Neural cell (in vitro differentiated cells): ENCODE results near the gene EOMES. TPM values are rescaled to one million over a fixed set of nuclear protein-coding genes. Genes with fewer than 3 reads are reported as not detected.

Source experiments
- H2AFZ ChIP-seq: fragments of 200-600, 300-800 bp; sonication (generic), shearing (Covaris generic); 2 replicates; pipeline ENCODE4 v1.6.0; 2014; ENCODE audit warnings: low read depth, mild to moderate bottlenecking, antibody characterized with exemption, low read length, moderate library complexity
- H3F3A ChIP-seq: fragments of 200-600 bp; shearing (Covaris generic); 2 replicates; pipeline ENCODE4 v1.6.1; 2016; ENCODE audit warnings: mild to moderate bottlenecking, moderate library complexity, mixed read lengths, antibody characterized with exemption, low read length; ENCODE audit not compliant: insufficient read depth, poor library complexity, severe bottlenecking
- H3K27ac ChIP-seq: fragments of 200-600, 300-800 bp; sonication (generic), shearing (Covaris generic); 2 replicates; pipeline ENCODE4 v1.5.1; 2014; ENCODE audit warnings: mild to moderate bottlenecking, low read length, moderate library complexity
- H3K27me3 ChIP-seq: fragments of 300-800, 200-600 bp; sonication (generic), shearing (Covaris generic); 2 replicates; pipeline ENCODE4 v1.6.0; 2014; ENCODE audit warnings: mild to moderate bottlenecking, low read depth, low read length, moderate library complexity; ENCODE audit not compliant: insufficient read depth
- H3K36me3 ChIP-seq: fragments of 300-800, 200-600 bp; sonication (generic), shearing (Covaris generic); 2 replicates; pipeline ENCODE4 v1.5.1; 2014; ENCODE audit warnings: mild to moderate bottlenecking, antibody characterized with exemption, low read length, moderate library complexity; ENCODE audit not compliant: insufficient read depth
- H3K4me2 ChIP-seq: fragments of 300-800, 200-600 bp; sonication (generic), shearing (Covaris generic); 2 replicates; pipeline ENCODE4 v1.6.0; 2014; ENCODE audit warnings: mild to moderate bottlenecking, low read length
- H3K4me3 ChIP-seq: fragments of 300-800, 200-600 bp; sonication (generic), shearing (Covaris generic); 2 replicates; pipeline ENCODE4 v1.5.1; 2014; ENCODE audit warnings: mild to moderate bottlenecking, low read length, moderate library complexity
- H3K79me2 ChIP-seq: fragments of 200-600 bp; shearing (Covaris generic); replicated peaks from 2 replicates; pipeline ENCODE4 v1.6.0; 2014; ENCODE audit warnings: mild to moderate bottlenecking, low read length, moderate library complexity; ENCODE audit not compliant: insufficient read depth
- H3K9ac ChIP-seq: fragments of 300-800, 200-600 bp; sonication (generic), shearing (Covaris generic); 2 replicates; pipeline ENCODE4 v1.6.1; 2016; ENCODE audit warnings: mild to moderate bottlenecking, low read length, mixed read lengths
- H3K9me2 ChIP-seq: fragments of 200-600 bp; shearing (Covaris generic); 2 replicates; pipeline ENCODE4 v1.6.1; 2016; ENCODE audit warnings: mild to moderate bottlenecking, low read length, mixed read lengths; ENCODE audit not compliant: insufficient read depth
- H3K9me3 ChIP-seq: fragments of 200-600, 300-800 bp; sonication (generic), shearing (Covaris generic); 2 replicates; pipeline ENCODE4 v1.6.1; 2016; ENCODE audit warnings: mild to moderate bottlenecking, mixed run types, low read length, moderate library complexity, mixed read lengths
- H4K20me1 ChIP-seq: fragments of 200-600 bp; shearing (Covaris generic); 2 replicates; pipeline ENCODE4 v1.6.1; 2016; ENCODE audit warnings: mild to moderate bottlenecking, mixed run types; ENCODE audit not compliant: insufficient read depth
- EP300 ChIP-seq: fragments of 450-650 bp; conservative IDR thresholded peaks from 2 replicates; pipeline ENCODE4 v1.6.1; 2014; ENCODE audit warnings: antibody characterized with exemption, mild to moderate bottlenecking, moderate library complexity; ENCODE audit not compliant: poor library complexity, severe bottlenecking
- EZH2 ChIP-seq: fragments of 200-600, 300-800 bp; shearing (Covaris generic), sonication (generic); IDR thresholded peaks from 2 replicates; pipeline ENCODE4 v1.6.1; 2014; ENCODE audit warnings: antibody characterized with exemption, low read length, borderline replicate concordance, mild to moderate bottlenecking; ENCODE audit not compliant: insufficient read depth, poor library complexity, severe bottlenecking
- MXI1 ChIP-seq: fragments of 450-650 bp; conservative IDR thresholded peaks from 2 replicates; pipeline ENCODE4 v1.6.1; 2014; ENCODE audit warnings: antibody characterized with exemption, mild to moderate bottlenecking; ENCODE audit not compliant: poor library complexity, severe bottlenecking
- POLR2AphosphoS5 ChIP-seq: IDR thresholded peaks from 2 replicates; pipeline ENCODE4 v1.6.1; 2012
- RAD21 ChIP-seq: fragments of 450-650 bp; conservative IDR thresholded peaks from 2 replicates; pipeline ENCODE4 v1.6.1; 2014; ENCODE audit warnings: antibody characterized with exemption, mild to moderate bottlenecking, moderate library complexity
- SMC3 ChIP-seq: fragments of 450-650 bp; conservative IDR thresholded peaks from 2 replicates; pipeline ENCODE4 v1.6.1; 2014; ENCODE audit warnings: antibody characterized with exemption, mild to moderate bottlenecking, moderate library complexity; ENCODE audit not compliant: poor library complexity
- TAF1 ChIP-seq: IDR thresholded peaks from 2 replicates; pipeline ENCODE4 v1.6.1; 2012; ENCODE audit warnings: low read depth
- polyA plus RNA-seq: library from polyadenylated mRNA; depleted of rRNA; stranded (reverse); fragments of >200 nt; gene quantifications from 2 replicates; pipeline ENCODE4 v1.2.3, GENCODE V29; 2014
- TF ChIP-seq, protein P1 (sequence below): IDR thresholded peaks from 2 replicates; pipeline ENCODE4 v1.6.1; 2012; ENCODE audit warnings: borderline replicate concordance
- TF ChIP-seq, protein P2 (sequence below): fragments of 450-650 bp; IDR thresholded peaks from 2 replicates; pipeline ENCODE4 v1.5.1; 2014; ENCODE audit warnings: antibody characterized with exemption, mild to moderate bottlenecking, moderate library complexity; ENCODE audit not compliant: poor library complexity, severe bottlenecking

EOMES gene
- polyA plus RNA-seq, 1 donor from 2014 or later, result 0.24 TPM

DNA sequence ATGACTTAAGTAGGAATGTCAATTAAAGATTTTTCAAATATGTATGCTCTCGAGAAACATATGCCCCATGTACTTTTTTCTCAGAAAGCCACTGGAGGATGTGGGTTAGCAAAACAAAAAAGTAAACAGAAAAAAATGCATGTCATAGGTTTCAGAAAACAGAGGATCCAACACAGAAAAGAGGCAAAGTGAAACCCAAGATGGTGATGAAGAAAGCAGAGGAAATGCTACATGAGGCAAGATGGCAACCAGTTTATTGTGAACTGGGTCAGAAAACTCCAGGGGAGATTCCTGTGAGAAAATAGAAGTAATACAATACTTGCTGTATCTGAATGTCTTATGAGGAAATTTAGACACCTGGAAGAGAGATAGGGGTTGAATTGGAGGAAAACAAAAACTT lies 30.8 kb upstream of the EOMES start:
- peaks cover 3% of the 10 kb centered on the region for H3K9me3 ChIP-seq
- no peaks in the 10 kb centered on the region for H3K79me2 ChIP-seq
- no peak overlapping the region for H3K4me2 ChIP-seq
- no peak overlapping the region for H2AFZ ChIP-seq
- no peak overlapping the region for H3K9ac ChIP-seq
- no peaks in the 10 kb centered on the region for H3K36me3 ChIP-seq
- no peaks in the 10 kb centered on the region for H3K27me3 ChIP-seq
- no peaks in the 10 kb centered on the region for H4K20me1 ChIP-seq
- no peaks in the 10 kb centered on the region for H3K9me2 ChIP-seq
- H3K4me3 ChIP-seq, result no peak overlapping the region
- no peak overlapping the region for H3K27ac ChIP-seq
- H3F3A ChIP-seq, result no peaks in the 10 kb centered on the region
- no peak for TF ChIP-seq POLR2AphosphoS5
- no peak for TF ChIP-seq EZH2
- TF ChIP-seq MXI1, result no peak
- no peak for TF ChIP-seq EP300
- no peak for TF ChIP-seq TAF1
- no peak for TF ChIP-seq SMC3
- TF ChIP-seq, protein P1, sequence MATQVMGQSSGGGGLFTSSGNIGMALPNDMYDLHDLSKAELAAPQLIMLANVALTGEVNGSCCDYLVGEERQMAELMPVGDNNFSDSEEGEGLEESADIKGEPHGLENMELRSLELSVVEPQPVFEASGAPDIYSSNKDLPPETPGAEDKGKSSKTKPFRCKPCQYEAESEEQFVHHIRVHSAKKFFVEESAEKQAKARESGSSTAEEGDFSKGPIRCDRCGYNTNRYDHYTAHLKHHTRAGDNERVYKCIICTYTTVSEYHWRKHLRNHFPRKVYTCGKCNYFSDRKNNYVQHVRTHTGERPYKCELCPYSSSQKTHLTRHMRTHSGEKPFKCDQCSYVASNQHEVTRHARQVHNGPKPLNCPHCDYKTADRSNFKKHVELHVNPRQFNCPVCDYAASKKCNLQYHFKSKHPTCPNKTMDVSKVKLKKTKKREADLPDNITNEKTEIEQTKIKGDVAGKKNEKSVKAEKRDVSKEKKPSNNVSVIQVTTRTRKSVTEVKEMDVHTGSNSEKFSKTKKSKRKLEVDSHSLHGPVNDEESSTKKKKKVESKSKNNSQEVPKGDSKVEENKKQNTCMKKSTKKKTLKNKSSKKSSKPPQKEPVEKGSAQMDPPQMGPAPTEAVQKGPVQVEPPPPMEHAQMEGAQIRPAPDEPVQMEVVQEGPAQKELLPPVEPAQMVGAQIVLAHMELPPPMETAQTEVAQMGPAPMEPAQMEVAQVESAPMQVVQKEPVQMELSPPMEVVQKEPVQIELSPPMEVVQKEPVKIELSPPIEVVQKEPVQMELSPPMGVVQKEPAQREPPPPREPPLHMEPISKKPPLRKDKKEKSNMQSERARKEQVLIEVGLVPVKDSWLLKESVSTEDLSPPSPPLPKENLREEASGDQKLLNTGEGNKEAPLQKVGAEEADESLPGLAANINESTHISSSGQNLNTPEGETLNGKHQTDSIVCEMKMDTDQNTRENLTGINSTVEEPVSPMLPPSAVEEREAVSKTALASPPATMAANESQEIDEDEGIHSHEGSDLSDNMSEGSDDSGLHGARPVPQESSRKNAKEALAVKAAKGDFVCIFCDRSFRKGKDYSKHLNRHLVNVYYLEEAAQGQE, result no peak
- no peak for TF ChIP-seq RAD21
- TF ChIP-seq, protein P2, sequence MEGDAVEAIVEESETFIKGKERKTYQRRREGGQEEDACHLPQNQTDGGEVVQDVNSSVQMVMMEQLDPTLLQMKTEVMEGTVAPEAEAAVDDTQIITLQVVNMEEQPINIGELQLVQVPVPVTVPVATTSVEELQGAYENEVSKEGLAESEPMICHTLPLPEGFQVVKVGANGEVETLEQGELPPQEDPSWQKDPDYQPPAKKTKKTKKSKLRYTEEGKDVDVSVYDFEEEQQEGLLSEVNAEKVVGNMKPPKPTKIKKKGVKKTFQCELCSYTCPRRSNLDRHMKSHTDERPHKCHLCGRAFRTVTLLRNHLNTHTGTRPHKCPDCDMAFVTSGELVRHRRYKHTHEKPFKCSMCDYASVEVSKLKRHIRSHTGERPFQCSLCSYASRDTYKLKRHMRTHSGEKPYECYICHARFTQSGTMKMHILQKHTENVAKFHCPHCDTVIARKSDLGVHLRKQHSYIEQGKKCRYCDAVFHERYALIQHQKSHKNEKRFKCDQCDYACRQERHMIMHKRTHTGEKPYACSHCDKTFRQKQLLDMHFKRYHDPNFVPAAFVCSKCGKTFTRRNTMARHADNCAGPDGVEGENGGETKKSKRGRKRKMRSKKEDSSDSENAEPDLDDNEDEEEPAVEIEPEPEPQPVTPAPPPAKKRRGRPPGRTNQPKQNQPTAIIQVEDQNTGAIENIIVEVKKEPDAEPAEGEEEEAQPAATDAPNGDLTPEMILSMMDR, result no peak

DNA sequence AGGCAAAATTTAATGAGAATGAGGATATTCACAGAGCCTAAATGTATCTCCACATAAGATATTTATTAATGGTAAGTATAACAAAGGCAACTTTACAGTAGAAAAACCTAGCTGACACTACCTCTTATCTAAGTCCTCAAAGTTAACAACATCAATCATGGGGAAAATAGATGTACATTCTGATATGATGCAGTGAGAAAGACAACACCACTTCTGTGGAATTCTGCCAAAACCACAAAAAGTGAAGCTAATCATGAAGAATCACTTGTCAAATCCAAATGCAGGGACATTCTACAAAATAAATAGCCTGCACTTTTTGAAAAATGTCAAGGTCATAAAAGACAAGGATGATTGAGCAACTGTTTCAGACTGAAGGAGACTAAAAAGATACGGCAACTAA lies 27.5 kb upstream of the EOMES start:
- Histone ChIP-seq H4K20me1 (no peaks in the 10 kb centered on the region), H3K9me3 (peaks cover 3% of the 10 kb centered on the region), H2AFZ (no peak overlapping the region), H3K36me3 (no peaks in the 10 kb centered on the region), H3K27me3 (no peaks in the 10 kb centered on the region), H3K27ac (no peak overlapping the region), H3K79me2 (no peaks in the 10 kb centered on the region), H3K9me2 (no peaks in the 10 kb centered on the region), H3K9ac (no peak overlapping the region), H3F3A (no peaks in the 10 kb centered on the region), H3K4me2 (no peak overlapping the region), H3K4me3 (no peak overlapping the region)
- TF ChIP-seq TAF1 (no peak), EP300 (no peak), POLR2AphosphoS5 (no peak), MXI1 (no peak), SMC3 (no peak), EZH2 (no peak), RAD21 (no peak)
- TF ChIP-seq, protein P2, result no peak
